ENCODE measurements around the gene MTCH1.

GRCh38 chr6:37018198-37019064 is 32.4 kb upstream of the MTCH1 start:
- peak; percentile 38 to 86 (median 78) for TF ChIP-seq CTCF (IDR thresholded peaks at IDR 0.05)
- TF ChIP-seq POLR2A (IDR thresholded peaks at IDR 0.05), result no peak
- TF ChIP-seq POLR2AphosphoS5 (IDR thresholded peaks at IDR 0.05), result peak in 2 of 3 donors; percentile 9 to 24
